ENCODE results near the gene TMBIM6.
"Not testable (repeated sequence)": the region's sequence is repeated elsewhere in the genome, so short reads cannot be mapped to it uniquely, and the experiment has no call there.

TMBIM6 gene

GRCh38 chr12:49740930-49741881 lies at the start of gene TMBIM6:
TMBIM6 (plus strand) TSS chr12:49741557; CDS start chr12:49752494, 10,937 bp downstream.
- peak; percentile 95 for DNase-seq (ENCODE audit: low read depth)

- no peak for DNase-seq (ENCODE audit: low read depth)
These were observed 48.5 kb upstream of the TMBIM6 start for GRCh38 chr12:49692851-49693250.

GRCh38 chr12:49693931-49694444 lies 47.4 kb upstream of the TMBIM6 start:
- no peak for DNase-seq (ENCODE audit: low read depth)

- no peak for DNase-seq (ENCODE audit: low read depth)
These were observed 44.6 kb upstream of the TMBIM6 start for GRCh38 chr12:49696723-49697122.

- no peak for DNase-seq (ENCODE audit: low read depth)
These were observed 43.5 kb upstream of the TMBIM6 start for GRCh38 chr12:49697808-49698207.

- DNase-seq (ENCODE audit: low read depth) = peak; percentile 17
These were observed 42.5 kb upstream of the TMBIM6 start for GRCh38 chr12:49698619-49699545.

GRCh38 chr12:49702009-49702408 lies 39.3 kb upstream of the TMBIM6 start:
- DNase-seq (ENCODE audit: low read depth) = no peak

- no peak for DNase-seq (ENCODE audit: low read depth)
These were observed 38.6 kb upstream of the TMBIM6 start for GRCh38 chr12:49702676-49703215.

- peak; percentile 24 for DNase-seq (ENCODE audit: low read depth)
These were observed 37.7 kb upstream of the TMBIM6 start for GRCh38 chr12:49703647-49704137.

GRCh38 chr12:49705479-49706134 lies 35.8 kb upstream of the TMBIM6 start:
- peak; percentile 11 for DNase-seq (ENCODE audit: low read depth)

- peak; percentile 9 for DNase-seq (ENCODE audit: low read depth)
These were observed 34.8 kb upstream of the TMBIM6 start for GRCh38 chr12:49706351-49707127.

- DNase-seq (ENCODE audit: low read depth) = peak; percentile 99
These were observed 34.1 kb upstream of the TMBIM6 start, which contains the start of gene FMNL3 for GRCh38 chr12:49707128-49707811. FMNL3 (minus strand) TSS chr12:49707405; CDS start chr12:49707180, 225 bp downstream.

- DNase-seq (ENCODE audit: low read depth) = no peak
These were observed 33.6 kb upstream of the TMBIM6 start for GRCh38 chr12:49707812-49708147.

- no peak for DNase-seq (ENCODE audit: low read depth)
These were observed 32.5 kb upstream of the TMBIM6 start for GRCh38 chr12:49708851-49709250.

- DNase-seq (ENCODE audit: low read depth) = not testable (repeated sequence)
These were observed 27.4 kb upstream of the TMBIM6 start for GRCh38 chr12:49713952-49714351.

- DNase-seq (ENCODE audit: low read depth) = no peak
These were observed 24.8 kb upstream of the TMBIM6 start for GRCh38 chr12:49716553-49716952.

GRCh38 chr12:49717800-49718199 lies 23.6 kb upstream of the TMBIM6 start:
- not testable (repeated sequence) for DNase-seq (ENCODE audit: low read depth)

- DNase-seq (ENCODE audit: low read depth) = no peak
These were observed 21.1 kb upstream of the TMBIM6 start for GRCh38 chr12:49720214-49720613.

GRCh38 chr12:49721355-49721754 lies 20.0 kb upstream of the TMBIM6 start:
- not testable (repeated sequence) for DNase-seq (ENCODE audit: low read depth)

GRCh38 chr12:49728446-49728845 lies 12.9 kb upstream of the TMBIM6 start:
- DNase-seq (ENCODE audit: low read depth) = no peak

All from stimulated activated CD8-positive, alpha-beta memory T cell treated with anti-CD3 and anti-CD28 coated beads, Interleukin-12 subunit alpha, Interleukin-12 subunit beta, amount 100 ng/mL, for 4 hours (primary cell).